Adrenal gland (tissue), 5 donors: ENCODE data around the gene THAP2.

ENCODE experiments used
- POLR2A ChIP-seq, 2 donors: fragments of 450-650 bp; IDR thresholded peaks; one replicate each; pipeline ENCODE4 v1.6.1; 2017; ENCODE audit warnings: antibody characterized with exemption in 2 of 2, mild to moderate bottlenecking in 2 of 2, moderate library complexity in 1 of 2
- TF ChIP-seq, protein P1 (sequence below), 6 experiments: fragments of 450-650 bp in 4 of 6; fragments of 200-600 bp in 2 of 6; sonication (generic) in 1 of 6; IDR thresholded peaks; 1 replicate in 5 of 6; 2 replicates in 1 of 6; pipeline versions ENCODE4 v1.5.1 to v1.8.0; 2016 to 2021; ENCODE audit warnings: antibody characterized with exemption in 6 of 6, mild to moderate bottlenecking in 2 of 6, moderate library complexity in 1 of 6
- donor health status: DM: no; HTN: no; CAD: no.

DNA sequence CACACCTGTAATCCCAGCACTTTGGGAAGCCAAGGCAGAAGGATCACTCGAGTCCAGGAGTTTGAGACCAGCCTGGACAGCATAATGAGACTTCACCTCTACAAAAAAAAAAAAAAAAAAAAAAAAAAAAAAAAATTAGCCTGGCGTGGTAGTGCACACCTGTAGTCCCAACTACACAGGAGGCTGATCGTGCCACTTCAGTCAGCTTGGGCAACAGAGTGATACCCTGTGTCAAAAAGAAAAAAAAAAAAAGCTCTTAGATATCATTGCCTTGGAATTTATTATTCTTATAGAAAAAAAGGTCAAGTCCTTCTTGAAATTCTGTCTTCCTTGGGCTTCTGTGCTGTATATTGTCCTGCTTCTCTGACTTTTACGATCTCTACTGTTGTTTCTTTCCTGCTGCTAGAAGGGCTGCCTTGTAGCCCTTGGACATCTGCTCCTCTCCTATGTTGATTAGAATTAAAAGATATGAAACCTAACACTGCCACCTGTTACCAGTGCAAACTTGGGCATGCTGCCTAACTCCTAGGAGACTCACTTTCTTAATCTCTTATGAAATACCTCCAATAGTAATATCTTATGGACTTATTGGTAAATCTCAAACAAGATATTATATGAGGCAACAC is 27.5 kb downstream of the THAP2 start:
- TF ChIP-seq, protein P1, sequence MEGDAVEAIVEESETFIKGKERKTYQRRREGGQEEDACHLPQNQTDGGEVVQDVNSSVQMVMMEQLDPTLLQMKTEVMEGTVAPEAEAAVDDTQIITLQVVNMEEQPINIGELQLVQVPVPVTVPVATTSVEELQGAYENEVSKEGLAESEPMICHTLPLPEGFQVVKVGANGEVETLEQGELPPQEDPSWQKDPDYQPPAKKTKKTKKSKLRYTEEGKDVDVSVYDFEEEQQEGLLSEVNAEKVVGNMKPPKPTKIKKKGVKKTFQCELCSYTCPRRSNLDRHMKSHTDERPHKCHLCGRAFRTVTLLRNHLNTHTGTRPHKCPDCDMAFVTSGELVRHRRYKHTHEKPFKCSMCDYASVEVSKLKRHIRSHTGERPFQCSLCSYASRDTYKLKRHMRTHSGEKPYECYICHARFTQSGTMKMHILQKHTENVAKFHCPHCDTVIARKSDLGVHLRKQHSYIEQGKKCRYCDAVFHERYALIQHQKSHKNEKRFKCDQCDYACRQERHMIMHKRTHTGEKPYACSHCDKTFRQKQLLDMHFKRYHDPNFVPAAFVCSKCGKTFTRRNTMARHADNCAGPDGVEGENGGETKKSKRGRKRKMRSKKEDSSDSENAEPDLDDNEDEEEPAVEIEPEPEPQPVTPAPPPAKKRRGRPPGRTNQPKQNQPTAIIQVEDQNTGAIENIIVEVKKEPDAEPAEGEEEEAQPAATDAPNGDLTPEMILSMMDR (IDR thresholded peaks at IDR 0.05): no peak
- no peak for TF ChIP-seq POLR2A (IDR thresholded peaks at IDR 0.05)
